Measurements from ENCODE around the gene KIF21B. TPM values are rescaled to one million over a fixed set of nuclear protein-coding genes. Genes with fewer than 3 reads are reported as not detected.

The KIF21B gene
- polyA plus RNA-seq, 4 donors, result 1.7 to 3.2 (median 2.7) TPM

GRCh38 chr1:201004154-201004553, 19.4 kb downstream of the KIF21B start:
- no peak for DNase-seq (ENCODE audit: low read depth in 4 of 4, low spot score in 2 of 4)

DNA sequence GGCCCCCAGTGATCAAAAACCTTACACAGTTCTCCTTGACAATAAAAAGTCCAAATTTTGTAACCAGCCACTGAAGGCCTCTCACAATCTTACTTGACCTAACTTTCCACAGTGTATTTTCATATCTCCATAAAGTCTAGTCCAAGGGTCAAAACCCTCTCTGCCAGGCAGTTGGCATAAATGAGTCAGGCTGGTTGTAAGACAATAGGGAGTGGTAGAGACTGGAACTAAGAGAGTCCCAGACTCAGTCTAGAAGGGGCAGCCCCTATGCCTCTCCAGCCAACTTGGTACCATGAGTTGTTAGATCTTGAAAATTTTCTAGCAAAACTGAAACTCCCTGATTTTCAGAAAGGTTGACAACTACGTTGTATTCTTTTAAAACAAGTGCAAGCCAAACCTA, 21.0 kb downstream of the KIF21B start:
- no peak for DNase-seq (ENCODE audit: low read depth in 4 of 4, low spot score in 2 of 4)

GRCh38 chr1:201001962-201002361, 21.6 kb downstream of the KIF21B start:
- DNase-seq (ENCODE audit: low read depth in 4 of 4, low spot score in 2 of 4), result no peak

DNA sequence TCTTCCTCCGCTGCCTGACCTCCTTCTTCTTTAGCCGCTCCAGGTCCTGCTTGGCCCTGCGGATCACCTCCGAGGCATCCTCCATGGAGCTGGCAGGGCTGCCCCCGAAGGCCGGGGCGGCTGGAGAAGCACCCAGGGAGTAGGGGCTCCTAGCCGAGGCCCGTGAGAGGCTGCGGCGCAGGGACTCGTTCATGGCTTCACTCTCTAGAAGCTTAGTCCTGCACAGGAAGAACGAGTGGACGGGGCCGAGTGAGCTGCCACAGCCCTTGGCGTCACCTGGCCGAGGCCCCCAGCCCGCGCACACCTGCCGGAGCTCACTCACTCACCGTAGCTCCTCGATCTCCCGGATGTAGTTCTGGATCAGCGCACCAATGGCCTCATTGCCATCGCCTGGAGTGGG, 23.1 kb downstream of the KIF21B start:
- no peak for DNase-seq (ENCODE audit: low read depth in 4 of 4, low spot score in 2 of 4)

- no peak for DNase-seq (ENCODE audit: low read depth in 4 of 4, low spot score in 2 of 4)
Observed at GRCh38 chr1:200999667-201000066, 23.8 kb downstream of the KIF21B start.

GRCh38 chr1:200998323-200998722, 25.2 kb downstream of the KIF21B start:
- no peak for DNase-seq (ENCODE audit: low read depth in 4 of 4, low spot score in 2 of 4)

- no peak for DNase-seq (ENCODE audit: low read depth in 4 of 4, low spot score in 2 of 4)
Observed at GRCh38 chr1:200992382-200993048, 31.0 kb downstream of the KIF21B start.

- no peak for DNase-seq (ENCODE audit: low read depth in 4 of 4, low spot score in 2 of 4)
Observed at GRCh38 chr1:200991097-200991614, 32.4 kb downstream of the KIF21B start.

DNA sequence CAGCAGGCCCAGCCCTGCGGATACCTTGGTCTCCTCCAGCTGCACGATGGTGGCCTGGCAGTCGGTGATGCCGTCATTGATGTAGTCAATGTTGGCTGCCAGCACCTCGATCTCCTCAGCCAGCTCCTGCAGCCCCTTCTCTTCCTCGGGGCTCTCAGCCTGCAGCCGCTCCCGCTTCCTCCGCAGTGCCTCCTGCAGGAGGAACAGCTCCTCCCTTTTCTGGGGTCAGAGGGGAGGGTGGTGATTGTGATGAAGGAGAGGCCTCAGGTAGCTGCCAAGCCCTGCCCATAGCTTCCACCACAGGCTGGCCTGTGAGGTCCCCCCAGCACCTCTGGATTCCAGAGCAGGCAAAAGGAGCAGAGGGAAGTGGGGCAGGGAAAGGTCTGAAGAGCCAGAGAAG, 33.4 kb downstream of the KIF21B start:
- no peak for DNase-seq (ENCODE audit: low read depth in 4 of 4, low spot score in 2 of 4)

DNA sequence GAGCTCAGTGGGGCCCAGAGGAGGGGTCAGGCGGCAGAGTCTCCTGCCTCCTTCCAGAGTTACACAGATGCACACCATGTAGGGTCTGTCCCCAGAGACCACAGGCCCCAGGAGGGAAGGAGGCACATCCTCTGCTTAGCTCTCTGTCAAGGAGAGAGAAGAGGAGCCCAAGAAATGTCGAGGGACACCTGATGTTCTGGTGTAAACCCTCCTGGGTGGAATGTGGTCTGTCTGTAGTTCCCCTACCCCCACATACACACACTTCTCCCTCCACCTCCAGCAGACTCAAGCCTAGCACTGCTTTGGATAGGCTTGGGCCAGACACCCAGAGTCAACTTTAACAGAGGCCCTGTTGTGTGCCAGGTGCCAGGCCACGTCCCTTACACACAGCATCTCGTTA, 34.2 kb downstream of the KIF21B start:
- DNase-seq (ENCODE audit: low read depth in 4 of 4, low spot score in 2 of 4), result no peak

DNA sequence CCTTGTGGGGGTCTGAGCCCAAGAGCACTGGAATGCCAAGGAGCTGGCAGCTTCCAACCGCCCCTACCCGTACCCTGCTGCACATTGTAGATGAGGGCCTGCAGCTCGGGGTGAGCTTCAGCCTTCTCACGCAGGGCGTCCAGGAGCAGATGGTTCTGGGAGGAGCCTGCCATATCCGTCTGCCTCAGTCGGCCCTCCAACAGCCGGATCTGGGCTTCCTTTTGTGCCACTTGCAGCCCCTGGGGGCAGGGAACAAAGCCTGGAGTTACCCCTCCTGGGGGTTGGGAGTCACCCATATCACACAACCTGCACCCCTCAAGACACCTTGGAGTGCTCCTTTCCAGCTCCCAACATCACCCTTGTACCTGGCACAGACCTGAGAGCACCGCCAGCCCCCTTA, 34.8 kb downstream of the KIF21B start:
- no peak for DNase-seq (ENCODE audit: low read depth in 4 of 4, low spot score in 2 of 4)

- DNase-seq (ENCODE audit: low read depth in 4 of 4, low spot score in 2 of 4), result no peak
Observed at GRCh38 chr1:200985481-200985880, 38.0 kb downstream of the KIF21B start.

DNA sequence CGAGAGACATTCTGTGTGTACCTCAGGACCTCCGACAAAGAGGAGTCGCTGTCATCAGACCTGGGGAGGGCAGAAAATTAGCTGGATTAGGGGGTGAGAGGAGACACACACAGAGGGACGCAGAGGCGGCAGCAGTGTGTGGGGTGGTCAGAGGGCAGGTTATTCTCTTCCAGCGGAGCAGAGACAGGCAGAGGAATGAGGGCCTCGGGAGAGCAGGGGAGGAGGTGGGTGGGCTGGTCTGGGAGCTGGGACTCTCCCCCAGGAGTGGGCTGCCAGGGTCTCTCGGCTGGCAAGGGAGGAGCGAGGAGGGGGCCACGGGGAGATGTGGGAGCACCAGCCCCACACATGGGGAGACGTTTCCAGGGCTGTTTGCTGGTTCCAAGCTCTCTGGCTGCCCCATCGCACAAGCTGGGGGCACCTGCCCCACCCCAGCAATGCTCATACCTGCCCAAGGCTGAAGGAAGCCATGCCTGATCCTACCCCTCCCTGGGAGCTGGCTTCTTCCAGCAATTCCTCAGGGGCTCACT, 40.4 kb downstream of the KIF21B start:
- no peak for DNase-seq (ENCODE audit: low read depth in 4 of 4, low spot score in 2 of 4)

DNA sequence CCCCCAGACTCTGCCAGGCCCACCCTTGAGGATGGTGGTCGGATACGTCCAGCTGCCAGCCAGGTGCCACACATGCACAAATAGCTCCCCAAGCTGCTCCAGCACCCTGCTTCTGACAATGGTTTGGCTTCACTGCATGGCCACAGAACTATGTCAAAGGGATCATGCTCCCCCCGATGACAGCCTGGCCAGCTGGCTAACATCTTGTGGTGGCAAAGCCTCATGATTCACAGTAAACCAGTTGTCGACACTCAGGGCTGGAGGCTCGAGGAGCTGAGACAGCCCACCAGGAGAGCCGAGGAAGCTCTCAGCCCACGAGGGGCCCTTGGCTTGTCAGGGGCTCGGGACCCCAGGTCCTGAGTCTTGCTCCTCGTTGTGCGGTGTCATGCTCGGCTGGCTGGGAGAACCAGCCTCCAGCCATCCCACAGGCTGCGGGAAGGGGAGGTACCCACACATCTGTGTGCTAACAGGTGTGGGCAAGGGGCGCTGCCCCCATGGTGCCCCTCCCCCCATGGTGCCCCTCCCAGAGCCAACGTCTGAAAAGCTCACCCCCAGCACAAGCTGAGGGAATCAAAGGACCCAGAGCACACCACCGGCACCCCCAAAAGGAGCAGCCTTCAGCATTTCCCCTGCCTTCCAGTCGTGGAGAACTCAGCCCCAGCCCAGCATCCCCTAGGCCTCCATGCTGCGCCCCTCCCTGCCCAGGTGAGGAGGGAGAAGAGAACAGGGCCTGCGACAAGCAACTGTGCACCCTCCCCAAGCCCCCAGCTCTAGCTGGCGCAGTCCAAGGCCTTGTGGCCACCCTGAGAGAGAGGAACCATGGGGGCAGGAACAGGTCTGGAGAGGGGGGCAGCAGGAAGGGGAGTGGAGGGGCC, 41.2 kb downstream of the KIF21B start:
- DNase-seq (ENCODE audit: low read depth in 4 of 4, low spot score in 2 of 4), result no peak

- no peak for DNase-seq (ENCODE audit: low read depth in 4 of 4, low spot score in 2 of 4)
Observed at GRCh38 chr1:200981278-200981677, 42.2 kb downstream of the KIF21B start.

DNA sequence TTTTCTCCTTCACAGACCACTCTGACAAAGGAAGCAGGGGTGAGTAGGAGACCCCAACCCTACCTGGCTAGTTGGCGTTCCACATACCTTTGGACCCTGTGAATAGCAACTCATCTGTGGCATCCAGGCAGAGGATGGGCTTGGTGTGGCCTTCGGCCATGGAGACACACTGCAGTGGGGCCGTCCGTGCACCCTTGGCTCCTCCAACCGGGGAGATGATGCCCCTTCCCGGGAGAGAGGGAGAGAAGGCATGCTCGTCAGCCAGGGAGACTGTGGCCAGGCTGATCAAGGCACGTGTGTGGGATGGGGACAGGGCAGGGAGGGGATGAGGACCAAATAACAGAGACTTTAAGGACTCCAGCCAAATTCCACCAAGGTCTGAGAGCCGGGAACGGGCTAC, 42.6 kb downstream of the KIF21B start:
- no peak for DNase-seq (ENCODE audit: low read depth in 4 of 4, low spot score in 2 of 4)

GRCh38 chr1:200980452-200980772, 43.1 kb downstream of the KIF21B start:
- no peak for DNase-seq (ENCODE audit: low read depth in 4 of 4, low spot score in 2 of 4)

DNA sequence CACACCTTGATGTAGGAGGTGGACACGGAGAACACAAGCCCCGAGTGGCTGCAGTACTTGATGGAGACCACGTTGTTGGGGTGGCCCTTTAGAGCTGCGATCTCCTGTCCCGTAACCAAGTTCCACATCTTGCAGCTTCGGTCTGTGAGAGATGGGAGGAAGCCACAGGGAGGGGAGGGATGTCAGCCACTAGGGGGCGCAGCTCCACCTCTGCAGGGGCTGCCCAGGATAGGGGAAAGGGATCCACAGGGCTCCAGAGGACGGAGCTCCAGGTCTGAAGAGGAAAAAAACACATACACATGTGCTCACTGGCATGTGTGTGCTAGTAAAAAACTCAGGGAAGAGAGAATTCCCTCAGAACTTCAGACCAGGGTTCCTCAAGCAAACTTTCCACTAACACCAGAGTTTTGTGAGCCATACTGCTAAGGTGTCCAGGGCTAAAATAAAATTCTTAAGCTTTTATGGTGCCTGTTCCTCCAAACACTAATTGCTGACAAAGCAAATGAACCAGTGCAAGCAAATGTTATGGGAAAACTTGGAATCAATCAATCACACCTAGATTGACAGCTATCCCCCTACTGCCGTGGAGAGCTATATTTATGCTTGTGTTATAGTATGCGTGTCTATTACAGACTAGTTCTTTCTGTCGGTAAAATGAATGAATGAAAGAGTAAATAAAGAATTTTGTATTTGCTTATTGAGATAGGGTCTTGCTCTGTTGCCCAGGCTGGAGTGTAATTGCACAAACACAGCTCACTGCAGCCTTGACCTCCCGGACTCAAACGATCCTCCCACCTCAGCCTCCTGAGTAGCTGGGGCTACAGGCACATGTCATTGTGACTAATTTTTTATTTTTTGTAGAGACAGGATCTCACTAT, 43.7 kb downstream of the KIF21B start:
- no peak for DNase-seq (ENCODE audit: low read depth in 4 of 4, low spot score in 2 of 4)

GRCh38 chr1:200977071-200977754, 46.3 kb downstream of the KIF21B start:
- no peak for DNase-seq (ENCODE audit: low read depth in 4 of 4, low spot score in 2 of 4)

DNA sequence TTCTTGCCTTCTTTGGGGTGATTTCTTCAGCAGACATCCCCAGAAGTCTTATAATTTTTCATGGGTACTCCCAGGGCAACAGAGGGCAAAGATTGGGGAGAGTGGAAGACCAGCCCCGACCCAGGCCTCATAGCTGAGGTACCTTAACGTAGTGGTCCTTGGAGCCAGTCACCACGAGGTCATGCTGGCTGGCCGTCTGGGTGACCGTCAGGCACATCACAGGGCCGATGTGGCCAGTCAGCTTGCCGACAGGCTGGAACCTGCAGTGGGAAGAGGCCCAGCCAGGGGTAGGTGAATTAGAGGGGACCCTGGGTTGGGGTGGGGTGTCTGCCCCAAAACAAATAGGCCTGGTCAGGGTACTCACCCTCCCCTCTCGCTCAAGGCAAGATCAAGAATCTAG, 46.9 kb downstream of the KIF21B start:
- no peak for DNase-seq (ENCODE audit: low read depth in 4 of 4, low spot score in 2 of 4)

Data from left renal cortex interstitium (tissue), 4 donors.